ENCODE measurements around the gene CFAP20.

Gene CFAP20

GRCh38 chr16:58109881-58110280 lies 19.3 kb downstream of the CFAP20 start:
- no peak overlapping the region for H3K4me3 ChIP-seq (ENCODE audit: low read depth, low read length)
- TF ChIP-seq CTCF (IDR thresholded peaks at IDR 0.05; ENCODE audit: borderline replicate concordance, insufficient read depth, low read depth, low read length) = no peak

- no peak overlapping the region for H3K4me3 ChIP-seq (ENCODE audit: low read depth, low read length)
- TF ChIP-seq CTCF (IDR thresholded peaks at IDR 0.05; ENCODE audit: borderline replicate concordance, insufficient read depth, low read depth, low read length) = no peak
Observed at GRCh38 chr16:58109330-58109729, 19.9 kb downstream of the CFAP20 start.

- H3K4me3 ChIP-seq (ENCODE audit: low read depth, low read length) = no peak overlapping the region
- no peak for TF ChIP-seq CTCF (IDR thresholded peaks at IDR 0.05; ENCODE audit: borderline replicate concordance, insufficient read depth, low read depth, low read length)
Observed at GRCh38 chr16:58107709-58108108, 21.5 kb downstream of the CFAP20 start.

- no peak overlapping the region for H3K4me3 ChIP-seq (ENCODE audit: low read depth, low read length)
- no peak for TF ChIP-seq CTCF (IDR thresholded peaks at IDR 0.05; ENCODE audit: borderline replicate concordance, insufficient read depth, low read depth, low read length)
Observed at GRCh38 chr16:58107228-58107627, 22.0 kb downstream of the CFAP20 start.

GRCh38 chr16:58105631-58106030 lies 23.6 kb downstream of the CFAP20 start:
- no peak for TF ChIP-seq CTCF (IDR thresholded peaks at IDR 0.05; ENCODE audit: borderline replicate concordance, insufficient read depth, low read depth, low read length)
- no peak overlapping the region for H3K4me3 ChIP-seq (ENCODE audit: low read depth, low read length)

GRCh38 chr16:58102665-58103392 lies 26.4 kb downstream of the CFAP20 start:
- H3K4me3 ChIP-seq (ENCODE audit: low read depth, low read length) = no peak overlapping the region
- no peak for TF ChIP-seq CTCF (IDR thresholded peaks at IDR 0.05; ENCODE audit: borderline replicate concordance, insufficient read depth, low read depth, low read length)

- H3K4me3 ChIP-seq (ENCODE audit: low read depth, low read length) = no peak overlapping the region
- no peak for TF ChIP-seq CTCF (IDR thresholded peaks at IDR 0.05; ENCODE audit: borderline replicate concordance, insufficient read depth, low read depth, low read length)
Observed at GRCh38 chr16:58099956-58100300, 29.3 kb downstream of the CFAP20 start.

Measured in GM12875 (cell line).